Measurements from ENCODE around the gene MACROD2. TPM values are rescaled to one million over a fixed set of nuclear protein-coding genes. Genes with fewer than 3 reads are reported as not detected.

Gene MACROD2
- polyA plus RNA-seq, 4 donors, result 13.0 to 15.9 (median 14.0) TPM

DNA sequence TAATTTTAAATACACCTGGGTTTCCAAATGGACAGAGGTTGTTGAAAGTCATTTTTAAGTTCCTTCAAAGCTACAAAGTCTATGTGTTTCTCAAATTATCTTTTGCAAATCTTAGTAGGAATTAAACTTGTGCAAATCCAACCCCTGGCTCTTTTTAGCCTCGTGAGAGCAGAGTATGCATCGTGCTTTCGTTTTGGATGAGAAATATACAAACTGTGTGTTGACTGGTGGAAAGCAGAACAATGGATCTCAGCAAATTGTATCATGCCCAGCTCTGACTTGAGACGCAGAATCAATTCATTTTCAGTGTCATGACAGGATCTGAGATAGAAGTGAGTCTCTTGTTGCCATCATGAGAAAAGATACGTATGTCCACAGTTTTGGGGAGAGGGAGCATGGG is 884.5 kb downstream of the MACROD2 start:
- DNase-seq (ENCODE audit: low read depth in 4 of 4, low spot score in 2 of 4), result no peak

DNA sequence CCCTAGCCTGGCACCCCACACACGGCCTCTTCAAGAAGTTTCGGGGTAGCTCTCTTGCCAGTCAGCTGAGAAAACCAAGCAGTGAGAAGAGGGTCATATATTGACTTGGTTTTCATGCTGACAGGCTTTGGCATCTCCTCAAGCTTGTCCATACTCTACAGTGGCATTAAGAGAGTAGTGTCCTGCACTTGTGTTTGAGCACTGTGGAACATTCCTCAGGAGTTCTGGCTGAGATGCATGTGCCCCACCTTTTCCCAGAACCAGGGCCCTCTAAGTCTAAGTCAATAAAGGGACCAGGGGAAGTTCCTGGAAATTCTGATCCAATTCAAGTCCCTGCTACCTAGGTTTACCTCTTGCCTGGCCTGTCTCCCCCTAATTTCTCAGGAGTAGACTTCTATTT is 886.2 kb downstream of the MACROD2 start:
- DNase-seq (ENCODE audit: low read depth in 4 of 4, low spot score in 2 of 4), result no peak

DNA sequence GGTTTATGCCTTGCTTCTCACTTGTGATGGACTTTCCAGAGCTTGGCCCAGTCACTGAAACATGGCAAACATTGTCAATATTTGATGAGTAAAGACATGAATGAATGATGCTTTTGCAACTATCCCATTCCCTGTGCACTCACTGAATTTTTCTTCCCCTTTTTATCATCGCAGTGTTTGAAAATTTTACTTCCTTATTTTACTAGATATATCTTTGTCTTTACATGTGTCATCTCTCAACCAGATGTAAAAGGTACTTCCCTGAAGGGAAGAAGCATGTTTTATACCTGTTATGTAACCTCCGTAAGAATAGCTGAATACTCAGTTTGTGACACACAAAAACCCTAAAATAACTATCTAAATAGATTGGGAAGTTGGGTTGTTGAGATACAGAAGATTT is 886.8 kb downstream of the MACROD2 start:
- DNase-seq (ENCODE audit: low read depth in 4 of 4, low spot score in 2 of 4), result no peak

DNA sequence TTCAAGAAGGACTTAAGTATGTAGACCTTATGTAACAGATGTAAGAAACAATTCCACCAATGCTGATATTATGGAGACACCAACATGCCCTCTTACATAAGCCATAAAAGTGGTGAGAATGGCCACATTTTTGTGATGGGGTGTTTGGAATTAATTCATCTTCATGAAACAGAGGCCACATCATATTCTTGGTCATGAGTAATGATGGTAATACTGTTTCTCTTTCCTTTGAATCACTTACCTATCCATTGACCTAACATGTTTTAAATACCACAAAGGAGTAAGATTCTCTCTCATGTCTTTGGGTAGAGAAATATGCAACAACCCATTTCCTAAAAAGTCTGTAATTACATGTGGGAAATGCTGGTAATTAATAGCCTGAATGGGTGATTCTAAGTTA is 887.5 kb downstream of the MACROD2 start:
- DNase-seq (ENCODE audit: low read depth in 4 of 4, low spot score in 2 of 4), result no peak

DNA sequence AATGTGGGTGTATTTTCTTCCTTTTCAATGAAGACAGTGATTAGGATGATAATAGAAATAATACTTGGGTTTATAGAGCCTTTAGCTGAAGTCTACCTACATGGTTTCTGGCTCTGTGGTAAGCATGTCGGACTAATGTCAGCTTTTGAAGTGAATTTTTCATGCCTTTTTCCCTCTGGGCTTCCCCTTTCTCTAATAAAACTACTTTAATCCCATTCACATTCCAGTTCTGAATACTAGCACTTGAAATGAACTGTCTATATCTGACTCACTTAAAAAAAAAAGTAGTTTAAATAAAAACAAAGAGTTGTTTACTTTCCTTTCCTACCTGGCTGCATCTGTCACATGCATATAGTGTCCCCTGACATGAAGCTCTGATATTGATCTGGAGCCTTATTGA is 888.0 kb downstream of the MACROD2 start:
- DNase-seq (ENCODE audit: low read depth in 4 of 4, low spot score in 2 of 4), result no peak

DNA sequence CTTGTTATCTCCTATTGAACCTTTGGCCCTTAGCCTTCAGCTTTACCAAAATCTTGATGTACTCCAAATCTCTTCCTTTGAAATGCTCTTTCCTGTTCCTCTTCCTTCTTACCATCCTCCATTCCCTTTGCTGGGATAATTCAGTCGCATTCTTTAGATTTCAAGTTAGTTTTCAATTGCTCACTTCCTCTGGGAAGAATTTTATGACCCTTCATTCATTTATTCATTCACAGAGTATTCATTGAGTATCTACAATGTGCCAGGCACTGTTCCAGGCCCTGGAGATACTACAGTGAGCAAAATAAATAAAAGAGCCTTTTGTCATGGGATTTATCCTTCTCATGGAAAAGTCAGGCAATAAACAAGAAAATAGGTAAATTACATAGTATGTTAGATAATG is 890.3 kb downstream of the MACROD2 start:
- DNase-seq (ENCODE audit: low read depth in 4 of 4, low spot score in 2 of 4), result no peak

DNA sequence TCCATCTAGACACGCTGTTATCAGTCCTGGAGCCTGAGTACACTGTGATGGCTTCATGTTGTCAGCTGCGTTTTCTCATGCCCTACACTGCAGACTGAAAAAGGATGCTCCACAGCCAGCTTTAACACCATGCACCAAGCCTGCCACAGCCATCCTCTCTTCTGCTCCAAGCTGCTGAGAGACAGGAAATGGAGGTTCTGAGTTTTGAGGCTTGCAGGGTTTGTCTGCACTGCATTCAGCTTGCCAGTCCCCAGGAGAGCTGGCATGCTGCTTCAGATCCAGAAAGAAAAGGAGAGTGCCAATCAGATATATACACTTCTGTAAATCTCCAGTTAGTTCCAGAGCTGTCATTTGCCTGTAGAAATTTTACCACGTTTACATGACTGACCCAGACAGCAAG is 892.8 kb downstream of the MACROD2 start:
- no peak for DNase-seq (ENCODE audit: low read depth in 4 of 4, low spot score in 2 of 4)

DNA sequence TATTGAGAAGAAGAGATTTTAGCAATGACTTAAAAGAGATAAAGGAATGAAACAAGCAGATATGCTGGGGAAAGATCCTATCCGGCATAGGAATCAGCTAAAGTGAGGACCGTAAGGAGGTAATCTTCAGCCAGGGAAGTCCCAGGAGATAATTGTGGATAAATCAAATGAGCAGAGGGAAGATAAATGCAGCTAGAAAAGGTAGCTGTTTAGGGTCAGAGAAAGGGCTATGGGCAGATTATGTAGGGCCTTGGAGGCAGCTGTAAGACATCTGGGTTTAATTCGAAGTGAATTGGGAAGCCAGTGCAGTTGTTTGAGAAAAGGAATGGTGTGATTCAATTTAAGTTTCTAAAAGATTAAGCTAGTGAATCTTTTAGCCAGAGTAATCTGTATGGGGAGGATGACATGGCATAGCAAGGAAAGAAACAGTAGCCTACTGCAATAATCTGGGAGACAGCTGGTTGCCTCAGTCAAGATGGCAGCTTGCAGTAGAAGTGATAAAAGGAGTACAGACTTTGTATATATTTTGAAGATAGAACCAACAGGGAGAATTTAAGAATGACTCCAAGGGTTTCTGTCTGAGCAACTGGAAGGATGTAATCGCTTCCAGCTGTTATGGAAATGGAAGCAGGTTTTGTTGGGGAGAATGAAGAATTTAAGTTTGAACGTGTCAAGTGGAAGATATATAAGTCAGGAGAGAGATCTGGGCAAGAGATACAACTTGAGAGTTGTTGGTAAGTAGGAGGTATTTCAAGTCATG is 894.4 kb downstream of the MACROD2 start:
- DNase-seq (ENCODE audit: low read depth in 4 of 4, low spot score in 2 of 4), result no peak

DNA sequence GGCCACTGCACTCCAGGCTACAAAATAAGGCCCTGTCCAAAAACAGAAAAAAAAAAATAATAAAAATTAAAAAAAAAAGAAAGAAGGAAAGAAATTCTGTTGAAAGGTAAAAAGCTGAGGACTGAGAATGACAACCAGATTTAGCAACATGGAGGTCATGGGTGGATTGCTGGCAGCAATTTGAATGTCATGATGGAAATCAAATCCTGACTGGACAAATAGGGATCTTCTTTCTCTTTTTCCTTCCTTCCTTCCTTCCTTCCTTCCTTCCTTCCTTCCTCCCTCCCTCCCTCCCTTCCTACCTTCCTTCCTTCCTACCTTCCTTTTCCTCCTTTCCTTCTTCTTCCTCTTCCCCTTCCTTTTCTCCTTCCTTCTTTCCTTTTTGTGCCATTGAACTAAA is 895.4 kb downstream of the MACROD2 start:
- no peak for DNase-seq (ENCODE audit: low read depth in 4 of 4, low spot score in 2 of 4)

DNA sequence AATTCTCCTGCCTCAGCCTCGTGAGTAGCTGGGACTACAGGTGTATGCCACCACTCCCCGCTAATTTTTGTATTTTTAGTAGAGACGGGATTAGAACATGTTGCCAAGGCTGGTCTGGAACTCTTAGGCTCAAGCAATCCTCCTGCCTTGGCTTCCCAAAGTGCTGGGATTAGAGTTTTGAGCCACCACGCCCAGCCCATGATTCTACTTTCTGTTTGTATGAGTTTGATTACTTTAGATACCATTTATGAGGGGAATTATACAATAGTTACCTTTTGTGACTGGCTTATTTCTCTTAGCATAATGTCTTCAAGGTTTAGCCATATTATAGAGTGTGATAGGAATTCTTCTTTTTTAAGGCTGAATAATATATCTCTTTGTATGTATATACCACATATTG is 897.5 kb downstream of the MACROD2 start:
- DNase-seq (ENCODE audit: low read depth in 4 of 4, low spot score in 2 of 4), result no peak

DNA sequence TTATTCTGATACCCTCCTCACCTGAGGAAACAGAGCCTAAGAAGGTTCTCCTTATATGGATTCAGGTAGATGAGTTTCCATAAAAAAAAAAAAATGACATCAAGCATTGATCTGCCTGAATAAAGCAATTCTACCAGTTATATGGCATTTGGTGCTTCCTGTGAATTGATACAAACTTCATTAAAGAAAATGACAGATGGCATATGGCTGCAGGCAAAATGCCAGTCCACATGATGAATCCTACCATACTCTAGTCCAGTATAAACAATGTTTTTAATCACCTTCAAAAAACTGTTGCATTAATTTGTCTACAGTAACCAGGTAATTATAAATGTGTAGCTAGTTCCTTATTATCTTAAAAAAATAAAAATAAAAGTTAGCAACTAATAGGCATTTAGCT is 901.3 kb downstream of the MACROD2 start:
- no peak for DNase-seq (ENCODE audit: low read depth in 4 of 4, low spot score in 2 of 4)

DNA sequence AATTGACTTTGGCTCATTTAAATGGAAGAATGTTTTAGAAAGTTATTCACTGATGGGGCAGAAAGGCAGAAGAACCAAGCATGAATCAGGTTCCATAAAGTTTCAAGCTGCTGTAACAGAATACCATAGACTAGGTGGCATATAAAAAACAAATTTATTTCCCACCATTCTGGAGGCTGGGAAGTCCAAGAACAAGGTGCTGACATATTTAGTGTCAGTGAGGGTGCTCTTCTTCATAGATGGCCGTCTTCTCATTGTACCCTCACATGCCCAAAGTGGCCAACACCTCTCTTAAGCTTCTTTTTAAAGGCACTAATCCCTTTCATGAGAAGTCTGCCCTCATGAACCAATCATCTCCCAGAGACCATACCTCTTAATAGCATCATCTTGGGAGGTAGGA is 902.3 kb downstream of the MACROD2 start:
- no peak for DNase-seq (ENCODE audit: low read depth in 4 of 4, low spot score in 2 of 4)

DNA sequence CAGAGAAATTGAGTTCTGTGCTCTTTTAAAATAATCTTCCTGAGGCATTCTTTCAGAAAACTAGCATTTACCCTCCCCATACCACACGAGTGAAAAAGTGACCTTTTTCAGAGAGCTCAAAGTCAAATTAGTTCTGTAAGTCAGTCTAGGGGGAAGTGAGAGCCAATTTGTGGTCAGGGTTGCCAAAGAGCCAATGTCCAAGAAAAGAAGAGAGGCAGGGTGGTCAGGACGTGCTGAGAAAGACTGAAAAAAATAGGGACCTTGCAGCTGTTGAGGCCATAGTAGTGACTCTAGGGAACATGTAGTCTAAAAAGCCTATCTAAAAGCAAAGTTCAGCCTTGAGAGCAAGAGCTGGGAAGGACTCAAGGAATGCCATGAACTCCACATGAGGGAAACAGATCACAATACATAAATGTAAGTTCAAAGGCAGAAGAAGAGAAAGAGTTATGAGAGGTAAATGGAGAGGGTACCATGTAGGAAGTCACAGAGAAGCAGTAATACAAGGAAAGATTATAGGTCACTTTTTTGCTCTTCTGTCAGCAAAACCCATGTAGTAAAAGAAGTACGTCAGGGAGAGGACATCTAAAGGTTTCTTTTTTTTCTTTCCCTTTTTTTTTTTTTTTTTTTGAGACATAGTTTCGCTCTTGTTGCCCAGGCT is 907.2 kb downstream of the MACROD2 start:
- no peak for DNase-seq (ENCODE audit: low read depth in 4 of 4, low spot score in 2 of 4)

DNA sequence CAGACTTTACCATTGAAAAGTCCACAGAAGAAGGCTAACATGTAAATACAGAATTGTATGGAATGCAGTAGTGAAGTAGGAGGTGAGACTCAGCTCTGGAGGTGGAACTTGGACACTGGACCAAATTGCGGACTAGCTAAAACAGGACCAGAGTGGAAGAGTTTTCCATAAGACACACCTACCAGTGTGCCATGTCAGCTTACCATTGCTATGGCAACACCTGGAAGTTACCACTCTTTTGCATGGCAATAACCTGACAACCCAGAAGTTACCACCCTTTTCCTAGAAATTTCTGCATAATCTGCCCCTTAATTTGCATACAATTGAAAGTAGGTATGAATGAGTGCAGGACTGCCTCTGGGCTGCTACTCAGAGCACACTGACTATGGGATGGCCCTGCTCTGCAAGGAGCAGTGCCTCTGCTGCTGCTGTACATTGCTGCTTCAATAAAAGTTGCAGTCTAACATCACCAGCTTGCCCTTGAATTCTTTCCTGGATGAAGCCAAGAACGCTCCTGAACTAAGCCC is 911.7 kb downstream of the MACROD2 start:
- no peak for DNase-seq (ENCODE audit: low read depth in 4 of 4, low spot score in 2 of 4)

DNA sequence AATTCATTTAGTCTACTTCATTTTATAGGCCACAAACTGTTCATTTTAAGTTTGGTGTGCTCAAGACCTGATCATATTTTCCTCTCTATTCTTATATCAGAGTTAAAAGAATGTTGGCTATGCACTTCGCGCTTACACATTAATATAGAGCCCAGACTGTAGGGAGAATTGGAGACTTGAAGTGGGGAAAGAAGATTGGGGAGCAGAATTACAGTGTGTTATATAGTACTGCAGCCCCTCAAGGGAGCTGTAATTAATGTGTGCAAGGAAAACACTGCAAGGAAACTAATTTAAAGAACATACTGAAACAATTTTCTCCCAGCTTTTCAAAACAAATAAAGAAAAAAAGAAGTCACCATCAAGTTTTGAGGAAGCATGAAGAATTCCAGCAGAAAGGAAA is 914.8 kb downstream of the MACROD2 start:
- DNase-seq (ENCODE audit: low read depth in 4 of 4, low spot score in 2 of 4), result no peak

DNA sequence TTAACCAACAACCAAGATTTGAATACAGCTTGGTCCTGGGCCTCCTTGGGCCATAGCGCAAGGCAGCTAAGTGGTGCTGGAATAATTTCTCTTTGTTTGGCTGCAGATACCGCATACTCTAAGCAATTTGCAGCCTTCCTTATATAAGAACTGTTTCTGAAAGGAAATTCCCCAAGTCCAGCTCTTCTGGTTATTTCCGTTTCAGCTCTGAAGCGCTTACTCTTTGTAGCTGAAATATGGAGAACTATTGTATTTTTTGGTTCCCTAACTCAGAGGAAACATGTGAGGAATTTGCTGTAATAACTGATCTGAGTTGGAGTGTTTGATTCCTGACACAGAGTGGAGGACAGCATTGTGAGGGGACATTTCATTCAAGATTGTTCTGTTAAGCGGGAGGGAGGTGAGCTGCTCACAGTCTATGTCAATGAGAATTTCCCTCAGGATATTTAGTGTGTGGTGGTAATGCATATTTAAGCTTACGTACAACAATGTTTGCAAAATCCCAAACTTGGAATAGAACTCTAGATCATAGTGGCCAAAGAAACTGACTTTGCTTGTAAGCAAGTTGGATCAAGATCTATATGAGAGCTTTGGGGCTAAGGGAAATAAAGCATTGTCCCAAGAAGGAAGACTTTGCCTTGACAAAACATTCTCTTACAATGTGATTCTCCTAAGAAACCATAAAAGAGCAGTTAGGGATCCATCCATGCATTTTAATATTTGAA is 918.7 kb downstream of the MACROD2 start:
- DNase-seq (ENCODE audit: low read depth in 4 of 4, low spot score in 2 of 4), result no peak

DNA sequence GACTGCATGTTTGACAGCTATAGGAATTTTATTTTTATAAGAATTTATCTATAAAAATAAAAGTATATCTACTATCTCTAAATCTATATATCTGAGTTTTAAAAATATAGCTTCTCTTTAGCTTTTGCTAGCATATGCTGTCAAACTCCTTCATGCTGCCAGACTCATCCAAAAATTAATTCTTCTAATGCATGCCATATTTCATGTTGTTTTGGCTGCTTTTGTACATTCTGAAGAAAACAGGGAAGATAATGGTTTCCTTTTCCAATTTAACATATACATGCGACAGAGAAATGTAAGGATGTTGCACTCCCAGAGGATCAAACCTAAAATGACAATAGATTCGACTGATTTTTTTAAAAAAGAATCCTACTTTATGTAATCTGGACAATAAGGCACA is 919.3 kb downstream of the MACROD2 start:
- no peak for DNase-seq (ENCODE audit: low read depth in 4 of 4, low spot score in 2 of 4)

DNA sequence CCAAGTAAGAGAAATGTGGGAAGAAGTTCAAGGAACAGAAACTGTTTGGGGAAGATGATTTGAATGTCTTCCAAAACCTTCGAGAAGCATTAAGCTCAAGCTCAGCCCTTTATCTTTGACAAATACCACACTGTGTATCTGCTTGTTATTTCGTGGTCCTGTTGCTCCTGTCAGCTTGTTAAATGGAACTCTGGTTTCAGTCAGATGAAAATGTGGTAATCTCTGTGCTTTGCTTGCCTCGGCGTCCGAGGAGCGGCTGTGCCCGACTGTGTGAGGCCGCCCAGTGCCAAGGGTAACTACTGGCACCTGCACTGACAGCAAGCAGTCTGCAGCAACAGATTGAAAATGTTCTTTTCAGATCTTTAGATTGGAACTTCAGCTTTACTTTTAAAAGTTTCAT is 920.0 kb downstream of the MACROD2 start:
- no peak for DNase-seq (ENCODE audit: low read depth in 4 of 4, low spot score in 2 of 4)

DNA sequence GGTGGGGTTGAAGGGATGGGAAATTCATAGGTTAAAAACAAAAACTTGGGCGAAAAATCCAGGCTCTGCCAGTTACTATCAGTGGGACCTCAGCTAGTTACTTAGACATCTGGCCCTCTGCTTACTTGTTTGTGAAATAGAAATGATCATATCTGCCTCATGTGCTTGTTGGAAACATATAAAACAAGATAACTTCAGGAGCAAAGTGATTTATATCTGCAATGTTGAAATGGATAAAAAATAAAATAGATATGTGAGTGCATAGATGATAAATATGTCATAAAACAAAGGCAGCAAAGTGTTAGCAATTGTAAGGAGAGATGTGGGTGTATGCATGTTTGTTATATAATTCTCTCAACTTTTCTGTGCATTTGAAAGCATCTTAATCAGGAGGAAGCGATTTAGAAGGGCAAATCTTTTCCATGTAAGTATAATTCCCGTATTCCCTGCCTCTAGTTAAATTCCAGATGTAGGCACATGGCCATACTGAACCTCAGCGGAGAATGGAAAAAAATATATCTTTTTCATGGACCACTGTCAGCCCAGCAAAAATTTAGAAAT is 921.1 kb downstream of the MACROD2 start:
- DNase-seq (ENCODE audit: low read depth in 4 of 4, low spot score in 2 of 4), result no peak

DNA sequence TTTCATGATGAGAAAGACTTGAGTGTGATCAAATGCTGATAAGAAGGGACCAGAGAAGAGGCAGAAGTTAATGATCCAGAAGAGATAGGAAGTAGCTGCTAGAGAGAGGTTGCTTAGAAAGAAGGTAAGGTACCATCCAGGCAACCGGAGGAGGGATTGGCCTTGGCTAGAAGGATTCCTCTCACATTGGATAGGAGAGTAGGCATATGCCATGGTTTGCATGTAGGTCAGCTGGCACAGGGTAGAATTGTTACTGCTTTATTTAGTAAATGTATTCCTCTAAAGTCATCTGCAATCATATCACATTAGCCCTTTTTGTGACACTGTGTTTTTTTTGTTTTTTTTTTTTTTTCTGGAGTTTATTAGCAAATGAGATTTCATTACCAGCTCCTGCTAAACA is 923.0 kb downstream of the MACROD2 start:
- DNase-seq (ENCODE audit: low read depth in 4 of 4, low spot score in 2 of 4), result no peak

DNA sequence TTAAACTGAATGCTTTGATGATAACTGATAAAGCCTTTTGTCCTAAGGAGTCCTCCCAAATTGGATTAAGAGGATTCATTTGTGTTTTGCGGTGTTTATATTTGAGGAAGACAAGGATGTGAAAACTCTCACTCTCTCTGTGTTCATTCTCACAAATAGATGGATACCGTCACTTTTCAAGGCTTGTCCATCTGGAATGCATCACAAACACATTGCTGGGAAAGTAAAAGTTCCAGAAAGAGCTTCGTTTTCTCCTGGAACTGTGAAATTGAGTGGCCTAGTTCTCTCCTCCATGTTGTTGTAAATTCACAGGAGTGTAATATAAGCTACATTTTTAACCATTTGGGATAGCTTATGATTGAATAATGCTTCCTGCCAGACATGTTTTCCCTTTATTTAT is 923.7 kb downstream of the MACROD2 start:
- DNase-seq (ENCODE audit: low read depth in 4 of 4, low spot score in 2 of 4), result no peak

Data from left renal cortex interstitium (tissue), 4 donors.